ENCODE data around the gene SCGB1D1.
"Not testable (repeated sequence)": the region's sequence is repeated elsewhere in the genome, so short reads cannot be mapped to it uniquely, and the experiment has no call there.

SCGB1D1 gene

GRCh38 chr11:62176766-62177165 lies 13.2 kb upstream of the SCGB1D1 start:
- ChIA-PET CTCF (no interaction called here), POLR2A (no interaction called here)
- DNase-seq (ENCODE audit: extremely low spot score): no peak
- TF ChIP-seq SUZ12 (IDR thresholded peaks at IDR 0.05) (no peak), PKNOX1 (IDR thresholded peaks at IDR 0.05) (no peak), SP1 (IDR thresholded peaks at IDR 0.05) (no peak), FOXM1 (IDR thresholded peaks at IDR 0.05; ENCODE audit: borderline replicate concordance) (no peak), LEF1 (IDR thresholded peaks at IDR 0.05; ENCODE audit: borderline replicate concordance) (no peak), CTBP1 (IDR thresholded peaks at IDR 0.05; ENCODE audit: borderline replicate concordance) (no peak), ZNF384 (IDR thresholded peaks at IDR 0.05) (no peak), FOXA1 (IDR thresholded peaks at IDR 0.05) (no peak), ELF4 (IDR thresholded peaks at IDR 0.05) (no peak), BHLHE40 (IDR thresholded peaks at IDR 0.05; ENCODE audit: borderline replicate concordance) (no peak), FOXK2 (IDR thresholded peaks at IDR 0.05) (no peak), HDGF (IDR thresholded peaks at IDR 0.05; ENCODE audit: borderline replicate concordance) (no peak), TARDBP (IDR thresholded peaks at IDR 0.05) (no peak), NFRKB (IDR thresholded peaks at IDR 0.05) (no peak)

- DNase-seq (ENCODE audit: extremely low spot score): no peak
- TF ChIP-seq SUZ12 (IDR thresholded peaks at IDR 0.05) (no peak), PKNOX1 (IDR thresholded peaks at IDR 0.05) (no peak)
- POLR2A ChIA-PET: no interaction called here
- CTCF ChIA-PET: no interaction called here
These were observed 10.0 kb upstream of the SCGB1D1 start for GRCh38 chr11:62179995-62180394.

- CTCF ChIA-PET: no interaction called here
- DNase-seq (ENCODE audit: extremely low spot score): no peak
- POLR2A ChIA-PET: no interaction called here
- TF ChIP-seq ARNT (IDR thresholded peaks at IDR 0.05) (no peak), L3MBTL2 (conservative IDR thresholded peaks at IDR 0.05) (no peak), FOXA1 (IDR thresholded peaks at IDR 0.05) (no peak), HDGF (IDR thresholded peaks at IDR 0.05; ENCODE audit: borderline replicate concordance) (no peak), CTBP1 (IDR thresholded peaks at IDR 0.05; ENCODE audit: borderline replicate concordance) (no peak), ZNF384 (IDR thresholded peaks at IDR 0.05) (no peak), SUZ12 (IDR thresholded peaks at IDR 0.05) (no peak), NFRKB (IDR thresholded peaks at IDR 0.05) (no peak)
These were observed 8.9 kb upstream of the SCGB1D1 start for GRCh38 chr11:62181097-62181496.

- TF ChIP-seq PKNOX1 (IDR thresholded peaks at IDR 0.05): no peak
- no peak for TF ChIP-seq SUZ12 (IDR thresholded peaks at IDR 0.05)
- TF ChIP-seq FOXK2 (IDR thresholded peaks at IDR 0.05): no peak
- no peak for TF ChIP-seq NFRKB (IDR thresholded peaks at IDR 0.05)
- TF ChIP-seq BHLHE40 (IDR thresholded peaks at IDR 0.05; ENCODE audit: borderline replicate concordance): no peak
- no peak for TF ChIP-seq ELF4 (IDR thresholded peaks at IDR 0.05)
- TF ChIP-seq HDGF (IDR thresholded peaks at IDR 0.05; ENCODE audit: borderline replicate concordance): no peak
- no peak for TF ChIP-seq LEF1 (IDR thresholded peaks at IDR 0.05; ENCODE audit: borderline replicate concordance)
- TF ChIP-seq SP1 (IDR thresholded peaks at IDR 0.05): no peak
- ChIA-PET CTCF (no interaction called here), POLR2A (no interaction called here)
- no peak for DNase-seq (ENCODE audit: extremely low spot score)
These were observed 7.7 kb upstream of the SCGB1D1 start for GRCh38 chr11:62182147-62182891.

- DNase-seq (ENCODE audit: extremely low spot score): no peak
- TF ChIP-seq LEF1 (IDR thresholded peaks at IDR 0.05; ENCODE audit: borderline replicate concordance): no peak
- no peak for TF ChIP-seq ZNF384 (IDR thresholded peaks at IDR 0.05)
- TF ChIP-seq SUZ12 (IDR thresholded peaks at IDR 0.05): no peak
- no peak for TF ChIP-seq HDGF (IDR thresholded peaks at IDR 0.05; ENCODE audit: borderline replicate concordance)
- TF ChIP-seq PKNOX1 (IDR thresholded peaks at IDR 0.05): no peak
- TF ChIP-seq FOXM1 (IDR thresholded peaks at IDR 0.05; ENCODE audit: borderline replicate concordance): no peak
- no peak for TF ChIP-seq BHLHE40 (IDR thresholded peaks at IDR 0.05; ENCODE audit: borderline replicate concordance)
- no peak for TF ChIP-seq ARNT (IDR thresholded peaks at IDR 0.05)
- no peak for TF ChIP-seq SP1 (IDR thresholded peaks at IDR 0.05)
- no peak for TF ChIP-seq NFRKB (IDR thresholded peaks at IDR 0.05)
- POLR2A ChIA-PET: no interaction called here
- CTCF ChIA-PET: no interaction called here
These were observed 3.8 kb upstream of the SCGB1D1 start for GRCh38 chr11:62186195-62186594.

- ChIA-PET POLR2A (no interaction called here), CTCF (interaction anchor here (0.7 kb wide), 1 partner anchor 397 kb away, joined by 3 read pairs; no protein-coding TSS in a partner anchor)
- TF ChIP-seq SP1 (IDR thresholded peaks at IDR 0.05): no peak
- no peak for TF ChIP-seq L3MBTL2 (conservative IDR thresholded peaks at IDR 0.05)
- no peak for TF ChIP-seq FOXM1 (IDR thresholded peaks at IDR 0.05; ENCODE audit: borderline replicate concordance)
- TF ChIP-seq SUZ12 (IDR thresholded peaks at IDR 0.05): no peak
- TF ChIP-seq FOXK2 (IDR thresholded peaks at IDR 0.05): no peak
- TF ChIP-seq TARDBP (IDR thresholded peaks at IDR 0.05): no peak
- no peak for TF ChIP-seq ZNF384 (IDR thresholded peaks at IDR 0.05)
- TF ChIP-seq ELF4 (IDR thresholded peaks at IDR 0.05): no peak
- no peak for TF ChIP-seq CTBP1 (IDR thresholded peaks at IDR 0.05; ENCODE audit: borderline replicate concordance)
- TF ChIP-seq ARNT (IDR thresholded peaks at IDR 0.05): no peak
- TF ChIP-seq BHLHE40 (IDR thresholded peaks at IDR 0.05; ENCODE audit: borderline replicate concordance): no peak
- no peak for DNase-seq (ENCODE audit: extremely low spot score)
These were observed 3.9 kb downstream of the SCGB1D1 start for GRCh38 chr11:62193952-62194351.

GRCh38 chr11:62195010-62195409 lies 5.0 kb downstream of the SCGB1D1 start:
- POLR2A ChIA-PET; CTCF ChIA-PET; DNase-seq (ENCODE audit: extremely low spot score): not testable (repeated sequence)

All from HEK293T (cell line).